OCI-LY3 (cell line): ENCODE measurements around the gene CPNE4.

Source experiments
- H2AFZ ChIP-seq: fragments of 200-600, 300-600 bp; shearing (Covaris generic); 2 replicates; pipeline ENCODE4 v1.6.0; 2014; ENCODE audit warnings: antibody characterized with exemption, low read depth, low read length
- H3K27ac ChIP-seq: fragments of 200-600, 300-600 bp; sonication (generic); 2 replicates; pipeline ENCODE4 v1.5.1; 2014; ENCODE audit warnings: mild to moderate bottlenecking, low read length, moderate library complexity, mixed read lengths
- H3K27me3 ChIP-seq: fragments of 200-600, 300-600 bp; sonication (generic); 2 replicates; pipeline ENCODE4 v1.6.1; 2014; ENCODE audit warnings: low read depth, low read length, mixed read lengths
- H3K36me3 ChIP-seq: fragments of 200-600, 300-600 bp; sonication (generic); replicated peaks from 2 replicates; pipeline ENCODE3; 2014; ENCODE audit warnings: low read depth, low read length, mixed read lengths
- H3K4me1 ChIP-seq: fragments of 300-600, 200-600 bp; sonication (generic); 2 replicates; pipeline ENCODE4 v1.6.1; 2014; ENCODE audit warnings: low read length, mixed read lengths
- H3K4me2 ChIP-seq: fragments of 200-600, 300-600 bp; sonication (generic); 2 replicates; pipeline ENCODE4 v1.6.1; 2014; ENCODE audit warnings: low read length, mixed read lengths
- H3K4me3 ChIP-seq: fragments of 300-600, 200-600 bp; sonication (generic); 2 replicates; pipeline ENCODE4 v1.5.1; 2014; ENCODE audit warnings: antibody characterized with exemption, mild to moderate bottlenecking, low read length, moderate library complexity
- H3K79me2 ChIP-seq: fragments of 300-600, 200-600 bp; shearing (Covaris generic); 2 replicates; pipeline ENCODE4 v1.6.1; 2014; ENCODE audit warnings: mild to moderate bottlenecking, low read length, mixed read lengths
- H3K9ac ChIP-seq: fragments of 300-600, 200-600 bp; shearing (Covaris generic); 2 replicates; pipeline ENCODE4 v1.6.0; 2014; ENCODE audit warnings: mild to moderate bottlenecking, low read length, moderate library complexity
- H3K9me3 ChIP-seq: fragments of 200-600, 300-600 bp; shearing (Covaris generic); 2 replicates; pipeline ENCODE4 v1.6.1; 2014; ENCODE audit warnings: low read length, mixed read lengths; ENCODE audit not compliant: insufficient read depth
- H4K20me1 ChIP-seq: fragments of 200-600, 300-600 bp; sonication (generic); 2 replicates; pipeline ENCODE4 v1.6.1; 2016; ENCODE audit warnings: low read length, mixed read lengths; ENCODE audit not compliant: insufficient read depth
- EZH2phosphoT487 ChIP-seq: fragments of 200-600 bp; shearing (Covaris generic); IDR thresholded peaks from 2 replicates; pipeline ENCODE4 v1.6.1; 2018; ENCODE audit warnings: antibody characterized with exemption, mixed run types, low read depth
- TF ChIP-seq, protein P1 (sequence below): fragments of 200-600, 300-600 bp; sonication (generic); IDR thresholded peaks from 2 replicates; pipeline ENCODE4 v1.5.1; 2014; ENCODE audit warnings: antibody characterized with exemption, low read length, low read depth

CPNE4 gene

GRCh38 chr3:131794766-131795388 lies 239.9 kb downstream of the CPNE4 start:
- H3K27me3 ChIP-seq, result no peaks in the 10 kb centered on the region
- H3K36me3 ChIP-seq, result no peaks in the 10 kb centered on the region
- H3K4me1 ChIP-seq, result peaks cover 30% of the 10 kb centered on the region
- H3K9ac ChIP-seq, result no peak overlapping the region
- H3K27ac ChIP-seq, result no peak overlapping the region
- H3K4me2 ChIP-seq, result peak overlapping the region; percentile 52
- TF ChIP-seq EZH2phosphoT487, result no peak
- TF ChIP-seq, protein P1, sequence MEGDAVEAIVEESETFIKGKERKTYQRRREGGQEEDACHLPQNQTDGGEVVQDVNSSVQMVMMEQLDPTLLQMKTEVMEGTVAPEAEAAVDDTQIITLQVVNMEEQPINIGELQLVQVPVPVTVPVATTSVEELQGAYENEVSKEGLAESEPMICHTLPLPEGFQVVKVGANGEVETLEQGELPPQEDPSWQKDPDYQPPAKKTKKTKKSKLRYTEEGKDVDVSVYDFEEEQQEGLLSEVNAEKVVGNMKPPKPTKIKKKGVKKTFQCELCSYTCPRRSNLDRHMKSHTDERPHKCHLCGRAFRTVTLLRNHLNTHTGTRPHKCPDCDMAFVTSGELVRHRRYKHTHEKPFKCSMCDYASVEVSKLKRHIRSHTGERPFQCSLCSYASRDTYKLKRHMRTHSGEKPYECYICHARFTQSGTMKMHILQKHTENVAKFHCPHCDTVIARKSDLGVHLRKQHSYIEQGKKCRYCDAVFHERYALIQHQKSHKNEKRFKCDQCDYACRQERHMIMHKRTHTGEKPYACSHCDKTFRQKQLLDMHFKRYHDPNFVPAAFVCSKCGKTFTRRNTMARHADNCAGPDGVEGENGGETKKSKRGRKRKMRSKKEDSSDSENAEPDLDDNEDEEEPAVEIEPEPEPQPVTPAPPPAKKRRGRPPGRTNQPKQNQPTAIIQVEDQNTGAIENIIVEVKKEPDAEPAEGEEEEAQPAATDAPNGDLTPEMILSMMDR, result peak; percentile 94
- peak overlapping the region; percentile 55; the same call in 1 of the 2 replicates for H2AFZ ChIP-seq
- H3K9me3 ChIP-seq, result no peaks in the 10 kb centered on the region
- no peaks in the 10 kb centered on the region for H4K20me1 ChIP-seq
- H3K79me2 ChIP-seq, result no peaks in the 10 kb centered on the region
- peak overlapping the region; percentile 24; the same call in 1 of the 2 replicates for H3K4me3 ChIP-seq

DNA sequence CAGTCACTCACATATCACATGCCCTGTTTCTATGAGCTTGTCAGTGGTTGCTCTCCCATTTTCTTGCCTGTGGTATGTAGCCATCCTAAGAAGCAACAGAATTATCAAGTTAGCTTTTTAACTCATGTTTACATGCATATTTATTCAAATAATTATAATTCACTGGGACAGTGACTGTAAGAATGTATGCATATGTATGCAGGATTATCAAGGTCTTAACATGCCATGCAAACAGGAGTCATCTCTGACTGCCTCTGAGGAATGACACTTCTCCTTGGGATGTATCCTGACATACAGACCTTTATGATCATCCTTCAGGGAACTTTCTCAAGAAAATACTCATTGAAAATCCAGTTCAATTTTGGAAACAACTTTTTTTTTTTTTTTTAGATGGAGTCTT lies 240.9 kb downstream of the CPNE4 start:
- Histone ChIP-seq H3K4me1 (peaks cover 30% of the 10 kb centered on the region), H3K27me3 (no peaks in the 10 kb centered on the region), H2AFZ (no peak overlapping the region), H3K4me2 (no peak overlapping the region), H3K79me2 (no peaks in the 10 kb centered on the region), H4K20me1 (no peaks in the 10 kb centered on the region), H3K9ac (no peak overlapping the region), H3K4me3 (no peak overlapping the region), H3K36me3 (no peaks in the 10 kb centered on the region), H3K27ac (no peak overlapping the region), H3K9me3 (no peaks in the 10 kb centered on the region)
- no peak for TF ChIP-seq EZH2phosphoT487
- TF ChIP-seq, protein P1, result no peak

GRCh38 chr3:131789188-131789587 lies 245.6 kb downstream of the CPNE4 start:
- no peak for TF ChIP-seq EZH2phosphoT487
- TF ChIP-seq, protein P1, result no peak

GRCh38 chr3:131786386-131786785 lies 248.4 kb downstream of the CPNE4 start:
- Histone ChIP-seq H3K36me3 (no peaks in the 10 kb centered on the region), H2AFZ (no peak overlapping the region), H3K4me3 (no peak overlapping the region), H3K27ac (no peak overlapping the region), H3K9me3 (no peaks in the 10 kb centered on the region), H3K4me2 (no peak overlapping the region), H3K4me1 (peaks cover 5% of the 10 kb centered on the region), H4K20me1 (no peaks in the 10 kb centered on the region), H3K27me3 (no peaks in the 10 kb centered on the region), H3K9ac (no peak overlapping the region), H3K79me2 (no peaks in the 10 kb centered on the region)
- no peak for TF ChIP-seq EZH2phosphoT487
- TF ChIP-seq, protein P1, result no peak

More at GRCh38 chr3:131789188-131789587, 245.6 kb downstream of the CPNE4 start:
- no peak overlapping the region for H3K9ac ChIP-seq
- no peak overlapping the region for H3K4me3 ChIP-seq
- H3K27ac ChIP-seq, result no peak overlapping the region
- no peak overlapping the region for H2AFZ ChIP-seq
- no peaks in the 10 kb centered on the region for H3K9me3 ChIP-seq
- no peak overlapping the region for H3K4me2 ChIP-seq
- H3K36me3 ChIP-seq, result no peaks in the 10 kb centered on the region
- H3K4me1 ChIP-seq, result peaks cover 5% of the 10 kb centered on the region
- no peaks in the 10 kb centered on the region for H3K27me3 ChIP-seq
- no peaks in the 10 kb centered on the region for H4K20me1 ChIP-seq
- no peaks in the 10 kb centered on the region for H3K79me2 ChIP-seq
